Tibial nerve (tissue), 4 donors: ENCODE measurements around the gene GCN1.

ENCODE experiments used
- EP300 ChIP-seq, 2 donors: sonication (generic); formaldehyde crosslinking; IDR thresholded peaks; one replicate each; pipeline ENCODE4 v1.6.1; 2017; ENCODE audit warnings: antibody characterized with exemption in 2 of 2, mild to moderate bottlenecking in 1 of 2
- POLR2A ChIP-seq, 2 donors: fragments of 450-650 bp; IDR thresholded peaks; one replicate each; pipeline ENCODE4 v1.6.1; 2017; ENCODE audit warnings: antibody characterized with exemption in 2 of 2, mild to moderate bottlenecking in 2 of 2, moderate library complexity in 2 of 2
- TF ChIP-seq, protein P1 (sequence below), 5 experiments: fragments of 200-600 bp in 3 of 5; fragments of 450-650 bp in 2 of 5; sonication (generic) in 3 of 5; IDR thresholded peaks; one replicate each; pipeline ENCODE4 v1.5.1; 2016 to 2019; ENCODE audit warnings: antibody characterized with exemption in 5 of 5, mild to moderate bottlenecking in 3 of 5, moderate library complexity in 2 of 5

DNA sequence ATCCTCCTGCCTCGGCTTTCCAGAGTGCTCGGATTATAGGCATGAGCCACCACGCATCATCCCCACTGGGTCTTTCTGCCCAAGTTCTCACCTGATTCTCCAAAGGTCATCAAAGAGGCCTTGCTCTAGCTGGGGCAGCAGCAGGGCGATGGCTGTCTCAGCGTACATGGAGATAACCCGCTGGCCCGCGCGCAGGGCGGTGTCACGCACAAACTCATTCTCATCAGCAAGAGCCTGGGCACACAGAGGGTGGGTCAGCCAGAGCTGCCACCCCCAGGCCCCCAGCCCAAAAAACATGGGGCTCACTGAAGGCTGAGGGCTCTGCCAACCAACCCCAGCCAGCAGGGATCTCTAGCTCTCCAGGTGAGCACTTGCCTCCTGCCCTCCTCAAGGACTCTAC lies 50.3 kb downstream of the GCN1 start:
- TF ChIP-seq POLR2A (IDR thresholded peaks at IDR 0.05): no peak
- TF ChIP-seq, protein P1, sequence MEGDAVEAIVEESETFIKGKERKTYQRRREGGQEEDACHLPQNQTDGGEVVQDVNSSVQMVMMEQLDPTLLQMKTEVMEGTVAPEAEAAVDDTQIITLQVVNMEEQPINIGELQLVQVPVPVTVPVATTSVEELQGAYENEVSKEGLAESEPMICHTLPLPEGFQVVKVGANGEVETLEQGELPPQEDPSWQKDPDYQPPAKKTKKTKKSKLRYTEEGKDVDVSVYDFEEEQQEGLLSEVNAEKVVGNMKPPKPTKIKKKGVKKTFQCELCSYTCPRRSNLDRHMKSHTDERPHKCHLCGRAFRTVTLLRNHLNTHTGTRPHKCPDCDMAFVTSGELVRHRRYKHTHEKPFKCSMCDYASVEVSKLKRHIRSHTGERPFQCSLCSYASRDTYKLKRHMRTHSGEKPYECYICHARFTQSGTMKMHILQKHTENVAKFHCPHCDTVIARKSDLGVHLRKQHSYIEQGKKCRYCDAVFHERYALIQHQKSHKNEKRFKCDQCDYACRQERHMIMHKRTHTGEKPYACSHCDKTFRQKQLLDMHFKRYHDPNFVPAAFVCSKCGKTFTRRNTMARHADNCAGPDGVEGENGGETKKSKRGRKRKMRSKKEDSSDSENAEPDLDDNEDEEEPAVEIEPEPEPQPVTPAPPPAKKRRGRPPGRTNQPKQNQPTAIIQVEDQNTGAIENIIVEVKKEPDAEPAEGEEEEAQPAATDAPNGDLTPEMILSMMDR (IDR thresholded peaks at IDR 0.05): no peak
- no peak for TF ChIP-seq EP300 (IDR thresholded peaks at IDR 0.05)
